ENCODE data around the gene INPP5A.

INPP5A gene

DNA sequence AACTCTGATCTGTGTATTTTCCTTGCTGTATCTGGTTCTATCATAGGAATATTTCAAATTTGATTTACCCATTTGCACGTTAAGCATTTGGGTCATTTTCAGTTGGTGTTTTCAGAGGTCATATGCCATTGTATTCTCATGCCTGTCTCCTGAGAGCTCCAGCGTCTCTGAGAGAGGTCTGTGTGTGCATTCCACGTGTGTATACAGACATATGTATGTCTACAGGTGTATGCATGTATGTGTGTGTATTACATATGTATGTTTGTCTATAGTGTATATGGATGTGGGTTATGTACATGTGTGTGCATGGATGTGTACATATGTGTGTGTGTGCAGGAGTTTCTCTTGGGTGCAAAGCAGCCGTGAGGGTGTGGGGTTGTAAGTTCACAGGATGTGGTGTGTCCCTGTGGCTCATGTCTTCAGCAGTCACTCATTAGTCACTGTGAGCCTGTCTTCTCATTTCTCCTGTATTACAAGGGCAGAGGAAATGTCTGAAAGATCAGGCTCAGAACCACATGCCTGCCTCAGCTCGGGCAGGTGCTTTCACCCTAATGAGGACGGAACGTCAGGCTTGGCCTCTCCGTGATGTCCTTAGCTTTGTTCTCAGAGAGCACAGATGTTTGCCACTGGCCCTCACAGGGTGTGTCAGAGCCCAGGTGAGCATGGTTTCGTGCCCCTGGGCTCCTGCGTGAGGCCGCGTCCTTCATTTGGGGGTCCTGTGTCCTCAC is 146.7 kb downstream of the INPP5A start:
- DNase-seq = peak; percentile 49

DNA sequence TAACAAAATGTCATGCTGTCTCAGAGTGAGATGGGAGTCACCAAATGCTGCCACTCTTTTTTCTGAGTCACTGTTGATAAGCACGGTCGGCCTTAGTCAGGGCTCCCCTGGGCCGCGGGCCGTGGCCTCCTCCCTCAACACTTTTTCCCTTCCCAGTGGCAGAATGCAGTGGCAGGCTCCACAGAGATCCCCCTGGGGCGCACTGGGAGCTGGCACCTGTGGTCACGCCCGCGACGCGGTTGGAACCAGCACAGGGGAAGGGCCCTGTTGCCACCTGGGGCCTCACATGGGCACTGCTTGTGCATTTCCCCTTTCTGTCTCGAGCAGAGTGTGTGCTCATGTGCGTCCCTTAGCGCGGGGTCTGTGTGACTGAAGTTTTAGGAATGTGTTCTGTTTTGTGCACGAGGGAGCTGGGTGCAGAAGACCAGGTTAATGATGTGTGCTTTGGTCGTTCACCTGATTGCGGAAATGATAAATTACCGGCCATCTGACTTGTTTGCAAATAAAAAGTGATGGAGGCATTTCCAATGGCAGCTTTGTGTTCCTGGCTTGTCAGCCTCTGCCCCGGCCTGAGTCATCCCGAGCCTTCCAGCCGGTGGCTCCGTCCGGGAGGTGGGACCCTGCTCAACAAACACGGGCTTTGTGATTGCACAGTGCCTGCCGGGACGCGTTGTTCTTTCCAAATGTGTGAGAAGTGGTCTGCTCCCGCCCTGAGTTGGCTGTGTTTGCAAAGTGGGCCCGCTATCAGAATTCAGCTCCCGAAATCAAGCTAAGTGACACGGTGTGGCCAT is 147.7 kb downstream of the INPP5A start:
- DNase-seq = no peak

DNA sequence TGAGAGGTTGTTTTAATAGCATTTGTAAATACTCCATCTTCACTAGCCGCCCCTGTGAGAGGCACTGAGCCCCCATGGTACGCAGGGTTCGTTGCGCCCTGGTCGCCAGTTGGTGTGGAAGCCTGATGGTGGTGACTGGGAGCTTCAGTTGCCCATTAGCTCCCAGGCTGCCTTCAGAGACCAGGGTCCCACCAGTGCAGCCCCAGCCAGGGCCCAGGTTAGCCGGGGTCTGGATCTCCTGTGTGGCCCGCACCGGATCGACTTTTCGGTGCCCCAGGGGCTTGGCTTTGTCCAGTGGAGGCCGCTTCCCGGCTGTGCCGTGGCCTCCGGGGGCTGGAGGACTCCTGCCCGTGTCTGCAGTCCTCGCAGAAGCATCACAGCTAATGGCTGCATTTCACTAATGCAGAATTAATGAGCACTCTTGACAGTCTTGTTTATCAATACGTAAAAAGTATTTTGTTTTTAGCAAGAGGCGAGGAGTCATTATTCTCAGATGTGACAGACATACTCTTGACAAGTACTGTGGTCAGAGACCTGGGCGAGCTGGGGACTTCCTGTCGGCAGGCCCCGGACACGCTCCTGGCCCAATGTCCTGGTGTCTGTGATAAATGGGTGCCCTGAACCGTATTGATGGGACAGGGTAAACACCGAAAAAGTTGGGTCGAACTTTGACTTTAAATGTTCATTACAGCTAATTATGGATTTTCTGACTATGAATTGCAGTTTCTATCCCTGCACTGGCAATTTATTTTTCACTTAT is 148.5 kb downstream of the INPP5A start:
- DNase-seq = no peak

DNA sequence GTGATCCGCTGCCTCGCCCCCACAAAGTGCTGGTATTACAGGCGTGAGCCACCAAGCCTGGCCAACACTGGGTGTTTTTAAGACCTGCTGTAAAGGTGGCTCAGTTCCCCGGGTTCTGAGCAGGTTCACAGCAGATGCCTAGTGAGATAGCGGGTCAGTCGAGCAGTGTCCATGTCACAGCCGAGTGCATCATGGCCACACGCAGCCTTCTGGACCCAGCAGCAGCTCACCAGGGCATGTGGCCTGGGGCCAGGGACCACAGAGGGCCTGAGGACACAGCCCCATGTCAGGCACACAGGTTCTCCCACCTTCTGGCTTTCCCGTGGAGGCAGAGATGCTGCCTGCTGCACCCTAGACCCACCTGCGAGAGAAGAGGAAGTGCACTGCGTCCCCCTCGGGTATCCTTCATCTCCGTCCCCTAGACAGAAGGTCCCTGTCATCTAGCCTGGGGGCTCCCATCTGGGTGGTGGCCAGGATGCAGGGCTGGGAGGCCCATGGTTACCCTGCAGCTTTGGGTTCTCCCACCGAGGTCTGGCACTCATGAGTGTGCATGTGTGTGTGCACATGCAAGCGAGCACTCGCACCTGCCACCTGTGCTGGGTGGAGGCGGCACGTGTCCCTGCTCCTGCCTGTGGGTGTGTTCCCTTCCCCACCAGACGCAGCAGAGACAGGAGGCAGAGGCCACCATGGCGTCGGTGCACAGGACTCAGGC is 149.8 kb downstream of the INPP5A start:
- DNase-seq = no peak

DNA sequence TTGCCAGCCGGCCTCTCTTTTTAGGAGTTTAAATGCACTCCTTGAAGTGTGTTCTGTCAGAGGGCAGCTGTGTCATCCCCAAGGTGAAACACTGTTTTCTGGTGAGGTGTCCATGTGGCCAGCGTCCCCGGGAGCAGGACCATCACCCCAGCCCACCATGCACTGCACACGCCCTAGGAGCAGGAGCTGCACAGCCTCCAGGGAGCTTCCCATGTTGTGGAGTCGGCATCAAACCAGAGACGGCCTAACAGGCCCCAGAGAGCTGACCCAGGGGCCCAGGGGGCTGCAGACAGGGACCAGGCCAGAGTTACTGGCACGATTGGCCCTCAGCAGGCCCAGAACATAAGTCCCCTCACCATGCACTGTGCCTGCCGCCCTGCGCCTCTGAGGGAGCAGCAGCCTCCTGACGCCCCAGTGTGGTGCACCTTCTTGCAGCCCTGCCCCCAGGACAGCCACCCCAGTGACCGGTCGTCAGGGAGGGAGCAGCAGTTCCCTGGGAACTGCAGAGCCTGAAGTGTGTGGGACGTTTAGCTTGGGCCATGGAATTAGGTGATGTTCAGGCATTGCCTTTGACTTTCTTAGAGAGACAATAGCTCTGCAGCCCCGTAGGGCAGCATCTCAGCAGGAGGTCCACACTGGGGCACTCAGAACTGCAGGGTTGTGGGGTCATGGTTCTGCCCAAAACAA is 150.4 kb downstream of the INPP5A start:
- DNase-seq = no peak

DNA sequence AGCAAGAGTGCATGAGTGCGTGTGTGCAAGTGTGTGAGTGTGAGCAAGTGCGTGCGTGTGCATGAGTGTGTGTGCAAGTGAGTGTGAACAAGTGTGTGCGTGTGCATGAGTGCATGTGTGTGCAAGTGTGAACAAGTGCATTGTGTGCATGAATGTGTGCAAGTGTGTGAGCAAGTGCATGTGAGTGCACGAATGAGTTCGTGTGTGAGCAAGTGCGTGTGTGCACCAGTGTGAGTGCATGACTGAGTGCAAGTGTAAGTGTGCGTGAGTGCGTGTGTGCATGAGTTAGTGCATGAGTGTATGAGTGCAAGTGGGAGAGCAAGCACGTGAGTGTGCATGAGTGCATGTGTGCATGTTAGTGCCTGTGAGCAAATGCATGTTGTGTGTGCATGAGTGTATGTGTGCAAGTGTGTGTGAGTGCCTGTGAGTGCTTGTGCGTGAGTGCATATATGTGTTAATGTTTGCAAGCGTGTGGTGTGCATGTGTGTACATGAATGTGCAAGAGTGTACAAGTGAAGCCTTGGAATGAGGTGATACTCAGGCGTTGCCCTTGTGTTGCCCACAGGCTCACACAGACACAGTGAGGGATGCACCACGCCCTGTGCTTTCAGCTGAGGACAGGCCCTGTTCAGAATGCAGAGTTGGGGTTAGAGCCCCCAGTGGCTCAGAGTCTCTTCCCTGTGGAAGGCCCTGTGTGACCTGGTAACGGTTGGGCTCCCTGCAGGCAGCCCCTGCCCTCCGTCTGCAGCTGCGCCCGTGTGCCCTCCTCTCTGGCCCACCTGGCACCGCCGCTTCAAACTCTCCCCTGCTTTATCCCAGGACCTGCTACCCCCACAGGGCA is 151.2 kb downstream of the INPP5A start:
- no peak for DNase-seq

DNA sequence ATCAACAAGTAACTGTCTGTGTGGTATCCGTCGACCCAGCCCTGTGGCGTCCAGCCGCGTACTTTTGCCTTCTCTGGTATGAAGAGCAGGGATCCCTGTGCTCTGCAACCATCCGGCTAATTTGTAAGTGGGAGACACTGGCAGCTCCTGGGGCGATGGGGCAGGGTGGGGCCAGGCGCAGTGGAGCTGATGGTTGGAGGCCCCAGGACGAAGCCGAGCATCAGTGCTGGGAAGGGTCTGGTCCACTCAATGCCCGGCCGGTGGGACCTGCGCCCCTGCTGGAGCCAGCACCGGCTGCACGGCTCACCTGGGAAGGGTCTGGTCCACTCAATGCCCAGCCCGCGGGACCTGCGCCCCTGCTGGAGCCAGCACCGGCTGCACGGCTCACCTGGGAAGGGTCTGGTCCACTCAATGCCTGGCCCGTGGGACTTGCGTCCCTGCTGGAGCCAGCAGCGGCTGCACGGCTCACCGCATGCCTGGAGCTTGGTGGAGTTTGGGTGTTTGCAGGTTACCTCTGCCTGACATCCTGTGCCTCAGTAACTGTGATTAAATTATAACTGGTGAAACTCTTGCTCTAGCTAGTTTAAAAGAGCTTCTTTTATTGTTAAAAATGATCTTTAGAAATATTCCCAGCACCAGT is 152.3 kb downstream of the INPP5A start:
- no peak for DNase-seq

DNA sequence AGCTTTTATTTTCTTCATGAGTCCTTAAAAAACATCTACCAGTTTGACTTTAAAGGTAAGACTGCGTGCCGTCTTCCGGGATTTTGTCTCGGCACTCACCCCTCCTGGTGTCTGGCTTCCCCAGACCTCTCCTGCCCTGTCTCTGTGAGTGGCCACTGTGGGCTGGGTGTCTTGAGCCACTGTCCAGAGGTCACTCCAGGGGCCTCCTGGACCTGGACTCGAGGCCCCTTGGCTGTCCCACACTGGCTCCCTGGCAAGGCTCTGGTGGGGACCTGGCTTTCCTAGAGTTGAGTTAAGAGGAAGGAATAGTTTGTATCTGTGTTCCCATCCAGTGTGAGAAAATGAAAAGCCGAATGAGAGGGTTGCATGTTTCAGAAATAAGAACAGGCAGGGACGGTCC is 152.8 kb downstream of the INPP5A start:
- DNase-seq = no peak

DNA sequence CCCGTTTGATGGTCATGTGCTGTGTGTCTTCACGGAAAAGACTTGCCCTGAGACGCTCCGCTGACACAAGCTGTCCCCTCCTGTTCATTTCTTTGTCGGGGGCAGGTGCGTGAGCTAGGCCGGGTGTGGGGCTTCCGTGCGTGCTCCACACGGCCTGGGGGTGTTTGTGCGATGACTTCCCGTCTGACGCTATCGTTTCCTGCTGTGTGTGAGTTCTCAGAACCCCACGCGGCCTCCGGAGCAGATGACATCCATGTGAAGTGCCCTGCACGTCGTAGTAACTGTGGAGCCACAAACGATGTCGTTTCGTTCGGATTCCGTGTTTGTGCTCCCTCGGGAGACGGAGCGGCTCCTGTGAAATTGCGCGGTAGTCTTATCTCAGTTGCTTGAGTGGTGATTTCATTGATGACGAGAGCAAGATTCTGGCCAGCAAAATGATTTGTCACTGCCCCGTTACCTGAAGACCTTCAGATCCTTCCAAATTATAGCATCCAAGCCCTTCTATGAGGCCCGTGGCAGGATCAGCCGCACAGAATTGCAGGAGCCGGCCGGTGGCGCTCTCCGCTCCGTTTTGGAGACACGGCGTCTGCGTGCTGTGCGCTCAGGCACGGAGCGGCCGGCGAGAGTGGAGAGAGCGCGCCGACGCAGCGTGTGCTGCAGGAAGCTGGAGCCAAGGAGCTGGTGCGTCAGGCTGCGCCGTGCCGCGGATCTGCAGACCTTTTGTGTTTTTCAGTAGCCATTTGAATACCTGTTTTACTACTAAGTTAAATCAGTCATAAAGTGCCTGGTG is 153.4 kb downstream of the INPP5A start:
- no peak for DNase-seq

DNA sequence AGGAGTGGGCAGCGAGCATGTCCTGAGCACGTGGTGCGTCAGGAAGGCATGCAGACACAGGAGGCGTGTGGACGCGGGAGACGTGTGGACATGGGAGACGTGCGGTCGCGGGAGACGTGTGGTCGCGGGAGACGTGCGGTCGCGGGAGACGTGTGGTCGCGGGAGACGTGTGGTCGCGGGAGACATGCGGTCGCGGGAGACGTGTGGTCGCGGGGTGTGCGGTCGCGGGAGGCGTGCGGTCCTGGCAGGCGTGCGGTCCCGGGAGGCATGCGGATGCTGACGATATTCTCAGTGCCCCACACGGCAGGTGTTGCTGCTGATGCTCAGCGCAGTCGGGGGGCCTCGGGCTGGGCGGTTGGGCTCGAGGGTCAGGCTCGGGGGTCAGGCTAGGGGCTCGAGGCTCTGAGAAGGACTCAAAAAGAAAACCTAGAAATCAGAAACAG is 154.1 kb downstream of the INPP5A start:
- no peak for DNase-seq

DNA sequence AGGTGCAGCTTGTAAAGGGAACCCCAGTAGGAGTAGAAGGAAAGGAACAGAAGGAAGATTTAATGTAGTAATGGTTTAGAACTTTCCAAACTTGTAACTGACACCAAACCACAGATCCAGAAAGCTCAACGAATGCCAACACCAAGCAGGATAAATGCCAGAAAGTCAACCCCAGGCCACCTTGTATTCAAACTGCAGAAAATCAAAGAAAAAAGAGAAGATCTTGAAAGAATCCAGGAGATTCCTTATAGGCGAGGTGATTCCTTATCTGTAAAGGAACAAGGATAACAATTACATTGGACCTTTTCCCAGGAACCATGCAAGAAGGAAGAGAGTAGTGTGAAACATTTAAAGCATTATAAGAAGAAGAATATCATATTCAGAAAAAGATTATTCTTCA is 154.7 kb downstream of the INPP5A start:
- no peak for DNase-seq

DNA sequence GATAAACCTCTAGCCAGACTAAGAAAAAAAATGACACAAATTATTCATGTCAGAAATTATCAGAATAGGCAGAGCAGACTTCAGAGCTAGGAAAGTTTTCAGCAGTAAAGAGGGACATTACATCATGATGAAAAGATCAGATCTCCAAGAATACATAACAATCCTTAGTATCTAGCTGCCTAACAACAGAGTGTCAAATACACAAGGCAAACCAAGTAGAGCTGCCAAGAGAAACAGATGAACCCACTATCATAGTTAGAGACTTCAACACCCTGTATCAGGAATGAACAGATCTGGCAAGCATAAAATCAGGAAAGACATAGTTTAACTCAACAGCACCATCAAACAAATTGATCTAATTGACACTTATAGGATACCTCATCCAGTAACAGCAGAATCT is 156.1 kb downstream of the INPP5A start:
- DNase-seq = no peak

DNA sequence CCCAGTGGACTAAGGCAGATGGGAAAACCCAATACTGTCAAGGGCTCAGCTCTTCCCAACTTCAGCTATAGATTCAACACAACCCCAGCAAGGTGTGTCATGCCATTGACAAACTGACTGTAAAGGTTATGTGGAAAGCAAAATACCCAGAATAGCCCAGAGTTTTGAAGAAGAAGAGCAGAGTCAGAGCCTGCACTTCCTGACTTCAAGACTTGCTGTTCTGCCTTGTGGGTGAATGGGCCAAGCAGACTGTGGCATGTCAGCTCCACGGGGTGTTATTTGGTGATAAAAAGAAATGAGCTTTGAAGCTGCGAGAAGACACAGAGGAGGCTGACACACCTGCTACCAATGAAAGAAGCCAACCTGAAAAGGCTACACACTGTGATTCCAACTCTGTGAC is 158.6 kb downstream of the INPP5A start:
- DNase-seq = no peak

DNA sequence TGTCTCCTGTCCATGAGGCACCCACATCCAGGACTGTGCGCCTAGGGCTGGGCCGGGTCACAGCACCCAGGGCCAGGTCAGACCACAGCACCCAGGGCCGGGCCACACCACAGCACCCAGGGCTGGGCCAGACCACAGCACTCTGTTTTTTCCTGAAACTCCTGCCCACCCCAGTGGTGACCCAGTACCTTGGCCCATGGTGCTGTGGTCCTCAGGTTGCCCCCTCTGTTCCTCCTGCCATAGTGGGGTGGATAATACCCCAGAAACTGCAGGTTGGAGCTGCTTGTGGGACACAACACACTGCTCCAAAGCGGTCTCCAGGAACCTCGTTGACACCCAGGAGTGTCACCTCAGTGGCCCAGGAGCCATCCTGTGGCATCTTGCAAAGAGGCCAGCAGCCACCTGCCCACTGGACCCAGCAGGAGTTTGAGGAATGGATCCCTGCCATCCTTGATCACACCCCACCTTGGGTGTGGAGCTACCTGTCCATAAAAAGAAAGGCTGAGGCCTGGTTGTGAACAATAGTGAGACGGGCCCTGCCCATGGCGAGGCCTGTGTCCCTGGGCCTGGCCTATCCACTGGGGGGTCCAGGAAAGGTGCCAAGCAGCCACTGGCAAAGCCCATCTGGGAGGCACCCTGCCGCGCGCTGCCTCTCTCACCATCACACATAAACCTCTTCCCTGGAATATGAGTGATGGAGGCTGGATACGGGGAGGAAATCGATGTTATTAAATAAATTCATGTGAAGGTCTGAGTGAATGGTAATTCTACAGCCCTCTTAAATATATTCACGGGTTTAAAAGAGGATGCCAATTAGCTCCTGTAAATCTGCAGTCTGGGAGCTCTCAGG is 159.4 kb downstream of the INPP5A start:
- no peak for DNase-seq

DNA sequence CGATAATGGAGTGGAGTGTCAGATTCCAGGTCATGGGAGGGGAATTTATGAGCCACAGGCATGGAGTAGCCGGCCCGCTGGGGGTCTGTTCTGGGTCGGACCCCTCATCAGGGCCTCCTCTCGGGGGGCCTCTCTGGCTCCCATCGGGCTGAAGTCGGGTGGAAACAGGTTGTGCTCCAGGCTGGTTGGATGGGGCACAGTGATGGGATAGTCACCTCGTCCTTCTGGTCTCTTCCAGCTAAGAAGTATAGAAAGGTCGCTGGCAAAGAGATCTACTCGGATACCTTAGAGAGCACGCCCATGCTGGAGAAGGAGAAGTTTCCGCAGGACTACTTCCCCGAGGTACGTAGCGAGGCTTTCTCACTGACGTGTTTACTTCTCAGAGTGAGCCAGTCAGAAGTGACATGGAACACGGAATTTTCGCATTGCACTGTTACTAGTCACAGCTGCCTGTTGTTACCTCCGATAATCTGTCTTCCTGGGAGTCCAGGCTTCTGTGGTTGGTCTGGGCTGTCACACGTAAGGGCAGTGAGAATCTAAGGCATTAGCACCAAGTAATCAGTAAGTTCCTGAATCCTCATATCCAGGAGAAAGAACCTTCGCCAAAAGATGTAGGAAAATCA is 160.1 kb downstream of the INPP5A start:
- no peak for DNase-seq

DNA sequence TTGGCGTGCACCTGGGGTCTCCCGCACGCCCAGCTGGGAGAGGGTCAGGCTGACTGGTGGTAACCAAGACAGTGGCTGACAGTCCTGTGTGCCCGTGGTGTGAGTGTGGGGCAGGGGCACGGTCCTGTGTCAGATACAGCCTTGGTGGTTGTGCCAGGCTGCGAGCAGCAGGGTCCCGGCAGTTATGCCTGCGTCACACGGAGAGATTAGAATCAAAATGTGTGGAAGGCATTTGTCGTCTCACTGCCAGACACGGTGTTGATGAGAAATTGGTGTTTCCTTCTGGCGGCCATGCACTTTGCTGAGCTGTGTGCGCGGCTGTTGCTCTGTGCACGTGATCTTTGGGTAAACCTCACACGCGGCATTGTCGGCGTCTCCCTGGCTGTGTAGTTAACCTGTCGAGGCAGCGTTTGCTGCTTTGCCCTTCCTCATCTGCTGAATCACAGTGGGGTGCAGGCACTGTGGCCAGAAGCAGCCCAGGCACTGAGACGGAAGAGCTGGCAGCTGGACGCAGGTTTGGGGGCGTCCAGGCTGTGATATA is 160.7 kb downstream of the INPP5A start:
- no peak for DNase-seq

DNA sequence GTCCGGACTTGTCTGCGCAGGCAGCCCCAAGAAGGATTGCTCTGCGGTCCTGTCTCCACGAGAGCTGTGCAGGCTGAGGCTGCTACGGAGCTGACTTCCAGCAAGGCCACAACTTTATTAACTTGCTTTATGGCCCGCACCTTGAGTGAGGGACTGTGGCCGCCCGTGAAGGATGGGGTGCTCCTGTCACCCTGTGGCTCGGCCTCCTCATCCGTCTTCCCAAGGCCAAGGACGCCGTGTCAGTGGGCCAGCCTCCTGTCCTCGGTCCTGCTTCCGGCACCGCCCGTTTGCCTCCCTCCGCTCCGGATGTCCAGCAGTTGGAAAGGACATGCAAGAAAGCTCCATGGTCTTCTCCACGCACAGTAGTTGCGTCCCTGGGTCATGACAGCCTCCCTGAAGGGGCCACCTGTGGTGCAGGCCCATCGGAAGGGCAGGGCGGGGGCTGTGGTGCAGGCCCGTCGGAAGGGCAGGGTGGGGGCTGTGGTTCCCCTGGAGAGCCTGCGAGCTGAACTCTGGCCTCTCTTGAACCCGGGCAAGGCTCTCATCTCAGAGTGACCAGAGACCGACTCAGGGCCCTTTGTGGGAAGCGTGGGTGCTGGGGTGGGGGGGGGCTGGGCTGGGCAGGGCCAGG is 161.3 kb downstream of the INPP5A start:
- no peak for DNase-seq

Measured in CD4-positive, alpha-beta T cell treated with Interleukin-6 for 4 hours (primary cell).